RWPE2 (cell line): Measurements from ENCODE around the gene FKBP15.

Source experiments
- ATAC-seq: fragments of 200-7000 bp; cut with Tn5 transposase; 3 replicates; pipeline ENCODE4 v1.9.1; 2021; ENCODE audit warnings: low read depth
- DNase-seq: peaks from one replicate; pipeline ENCODE4 v3.0.0-alpha.2; 2020; ENCODE audit warnings: low spot score
- H3K27ac ChIP-seq: fragments of 450-650 bp; 2 replicates; pipeline ENCODE4 v1.5.1; 2017; ENCODE audit warnings: mild to moderate bottlenecking; ENCODE audit not compliant: poor library complexity, severe bottlenecking
- H3K27me3 ChIP-seq: fragments of 250-450 bp; sonication (Bioruptor Pico); 2 replicates; pipeline ENCODE4 v1.5.1; 2021; ENCODE audit warnings: mild to moderate bottlenecking, moderate library complexity; ENCODE audit not compliant: insufficient read depth, poor library complexity, severe bottlenecking
- H3K36me3 ChIP-seq: fragments of 250-450 bp; sonication (Bioruptor Pico); 2 replicates; pipeline ENCODE4 v1.5.1; 2020; ENCODE audit warnings: low read depth, mild to moderate bottlenecking, moderate library complexity
- H3K4me1 ChIP-seq: fragments of 250-450 bp; sonication (Bioruptor Pico); 2 replicates; pipeline ENCODE4 v1.5.1; 2021; ENCODE audit warnings: mild to moderate bottlenecking, moderate library complexity; ENCODE audit not compliant: insufficient read depth, poor library complexity, severe bottlenecking
- H3K4me3 ChIP-seq: fragments of 250-450 bp; sonication (Bioruptor Pico); 2 replicates; pipeline ENCODE4 v1.5.1; 2021; ENCODE audit warnings: mild to moderate bottlenecking, moderate library complexity; ENCODE audit not compliant: severe bottlenecking
- H3K9me3 ChIP-seq: fragments of 250-450 bp; sonication (Bioruptor Pico); 2 replicates; pipeline ENCODE4 v1.5.1; 2021; ENCODE audit warnings: mild to moderate bottlenecking, moderate library complexity; ENCODE audit not compliant: severe bottlenecking
- TF ChIP-seq, protein P1 (sequence below): fragments of 450-650 bp; IDR thresholded peaks from one replicate; pipeline ENCODE4 v1.5.1; 2017; ENCODE audit warnings: mild to moderate bottlenecking, moderate library complexity; ENCODE audit not compliant: poor library complexity, severe bottlenecking

FKBP15 gene

DNA sequence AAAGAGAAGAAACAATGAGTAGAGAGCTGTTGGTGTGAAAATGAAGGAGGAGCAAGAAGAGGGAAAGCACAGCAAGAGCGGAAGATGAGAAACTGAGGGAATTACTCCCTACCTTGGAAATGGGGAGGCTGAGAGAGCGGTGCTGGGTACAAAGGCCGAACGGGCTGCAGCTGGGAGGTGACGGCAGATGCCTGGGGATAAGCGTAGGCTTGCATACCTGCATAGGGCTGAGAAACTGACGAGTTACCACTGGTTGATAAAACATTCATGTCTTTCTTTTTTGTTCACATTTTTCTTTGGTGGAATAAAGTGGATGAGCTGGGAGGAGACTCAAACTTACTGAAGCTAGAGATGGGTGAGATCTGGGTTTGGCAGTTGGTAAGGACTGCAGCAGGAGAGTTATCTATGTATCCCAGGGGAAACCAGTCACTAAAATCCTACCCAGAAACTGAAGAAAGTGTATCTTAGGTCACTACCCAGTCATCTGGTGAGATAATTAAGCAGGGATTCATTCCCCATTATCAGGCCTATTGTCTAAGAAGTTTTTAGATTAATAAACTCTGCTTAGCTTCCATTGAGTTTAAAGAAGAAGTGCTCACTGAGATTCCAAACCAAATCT lies 34.8 kb downstream of the FKBP15 start:
- Histone ChIP-seq H3K36me3 (peaks cover 81% of the 10 kb centered on the region), H3K27me3 (no peaks in the 10 kb centered on the region), H3K9me3 (no peaks in the 10 kb centered on the region), H3K27ac (no peak overlapping the region), H3K4me3 (no peak overlapping the region), H3K4me1 (peaks cover 24% of the 10 kb centered on the region)
- TF ChIP-seq, protein P1, sequence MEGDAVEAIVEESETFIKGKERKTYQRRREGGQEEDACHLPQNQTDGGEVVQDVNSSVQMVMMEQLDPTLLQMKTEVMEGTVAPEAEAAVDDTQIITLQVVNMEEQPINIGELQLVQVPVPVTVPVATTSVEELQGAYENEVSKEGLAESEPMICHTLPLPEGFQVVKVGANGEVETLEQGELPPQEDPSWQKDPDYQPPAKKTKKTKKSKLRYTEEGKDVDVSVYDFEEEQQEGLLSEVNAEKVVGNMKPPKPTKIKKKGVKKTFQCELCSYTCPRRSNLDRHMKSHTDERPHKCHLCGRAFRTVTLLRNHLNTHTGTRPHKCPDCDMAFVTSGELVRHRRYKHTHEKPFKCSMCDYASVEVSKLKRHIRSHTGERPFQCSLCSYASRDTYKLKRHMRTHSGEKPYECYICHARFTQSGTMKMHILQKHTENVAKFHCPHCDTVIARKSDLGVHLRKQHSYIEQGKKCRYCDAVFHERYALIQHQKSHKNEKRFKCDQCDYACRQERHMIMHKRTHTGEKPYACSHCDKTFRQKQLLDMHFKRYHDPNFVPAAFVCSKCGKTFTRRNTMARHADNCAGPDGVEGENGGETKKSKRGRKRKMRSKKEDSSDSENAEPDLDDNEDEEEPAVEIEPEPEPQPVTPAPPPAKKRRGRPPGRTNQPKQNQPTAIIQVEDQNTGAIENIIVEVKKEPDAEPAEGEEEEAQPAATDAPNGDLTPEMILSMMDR = no peak
- ATAC-seq (no peak), DNase-seq (no peak)

DNA sequence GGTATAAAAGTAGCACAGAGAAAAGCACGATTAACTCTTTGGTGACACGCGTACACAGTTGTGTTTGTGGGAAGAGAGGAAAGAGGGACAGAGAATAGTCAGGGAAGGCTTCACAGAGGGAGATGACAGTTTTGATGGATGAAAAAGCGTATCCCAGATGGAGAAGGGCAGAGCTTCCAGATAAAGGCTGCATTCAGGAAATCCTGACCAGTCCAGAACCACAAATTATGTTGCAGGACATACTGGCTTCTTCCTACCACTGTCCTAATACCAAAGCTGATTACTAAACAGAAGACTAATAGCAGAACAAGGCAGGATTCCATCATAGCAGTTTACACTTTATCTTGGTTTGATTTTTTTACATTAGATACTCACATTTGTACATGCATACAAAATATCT lies 35.8 kb downstream of the FKBP15 start:
- no peaks in the 10 kb centered on the region for H3K9me3 ChIP-seq
- peaks cover 24% of the 10 kb centered on the region for H3K4me1 ChIP-seq
- H3K27ac ChIP-seq = no peak overlapping the region
- ATAC-seq = no peak
- H3K36me3 ChIP-seq = peaks cover 89% of the 10 kb centered on the region
- TF ChIP-seq, protein P1 = no peak
- H3K27me3 ChIP-seq = no peaks in the 10 kb centered on the region
- DNase-seq = no peak
- no peak overlapping the region for H3K4me3 ChIP-seq

DNA sequence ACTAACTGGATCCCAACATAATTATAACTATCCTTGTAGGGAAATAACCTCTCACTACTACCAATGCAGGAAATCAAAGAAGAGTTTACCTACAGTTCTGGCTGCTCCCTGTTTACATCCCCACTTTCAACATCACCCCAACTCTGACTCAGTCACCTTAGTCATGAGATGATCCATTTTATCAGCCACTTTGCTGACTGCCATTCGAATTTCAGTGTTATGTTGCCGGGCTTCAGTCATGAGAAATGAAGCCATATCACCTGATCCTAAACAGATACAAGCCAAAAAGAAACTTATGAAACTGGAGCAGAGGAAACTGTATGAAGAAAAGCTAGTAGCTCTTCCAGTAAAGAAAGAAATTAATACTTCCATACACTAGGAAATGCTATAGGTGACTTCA lies 36.5 kb downstream of the FKBP15 start:
- ATAC-seq (no peak), DNase-seq (no peak)
- TF ChIP-seq, protein P1 = no peak
- Histone ChIP-seq H3K27me3 (no peaks in the 10 kb centered on the region), H3K36me3 (peaks cover 89% of the 10 kb centered on the region), H3K27ac (peak overlapping the region; percentile 16), H3K4me3 (no peak overlapping the region), H3K9me3 (no peaks in the 10 kb centered on the region), H3K4me1 (peaks cover 24% of the 10 kb centered on the region)

DNA sequence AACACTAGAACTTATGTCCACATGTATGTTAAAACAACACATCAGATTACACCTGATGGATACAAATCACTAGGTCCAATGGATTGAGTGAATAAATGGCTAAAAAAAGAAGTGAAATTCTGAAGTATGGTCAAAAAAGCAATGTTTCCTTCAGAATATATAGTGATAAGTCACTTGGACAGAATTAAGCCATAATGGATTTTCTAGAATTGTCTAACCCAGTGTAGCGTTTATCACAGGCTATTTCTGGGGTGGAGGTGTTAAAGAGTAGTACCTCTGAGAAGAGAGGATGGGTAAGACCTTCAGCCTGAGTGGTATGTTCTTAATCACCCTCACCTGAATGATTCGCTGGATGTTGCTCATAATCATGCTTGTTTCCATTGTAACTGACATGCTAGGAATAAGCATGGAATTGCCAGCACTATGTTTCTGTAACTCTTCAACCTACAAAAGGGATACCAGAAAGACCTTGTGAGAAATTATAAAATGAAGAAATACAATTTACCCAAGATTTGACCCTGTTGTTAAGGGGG lies 37.1 kb downstream of the FKBP15 start:
- H3K36me3 ChIP-seq = peaks cover 91% of the 10 kb centered on the region
- H3K9me3 ChIP-seq = no peaks in the 10 kb centered on the region
- peak overlapping the region; percentile 16 for H3K27ac ChIP-seq
- H3K4me3 ChIP-seq = no peak overlapping the region
- DNase-seq = no peak
- no peaks in the 10 kb centered on the region for H3K27me3 ChIP-seq
- TF ChIP-seq, protein P1 = no peak
- ATAC-seq = no peak
- peaks cover 21% of the 10 kb centered on the region for H3K4me1 ChIP-seq

DNA sequence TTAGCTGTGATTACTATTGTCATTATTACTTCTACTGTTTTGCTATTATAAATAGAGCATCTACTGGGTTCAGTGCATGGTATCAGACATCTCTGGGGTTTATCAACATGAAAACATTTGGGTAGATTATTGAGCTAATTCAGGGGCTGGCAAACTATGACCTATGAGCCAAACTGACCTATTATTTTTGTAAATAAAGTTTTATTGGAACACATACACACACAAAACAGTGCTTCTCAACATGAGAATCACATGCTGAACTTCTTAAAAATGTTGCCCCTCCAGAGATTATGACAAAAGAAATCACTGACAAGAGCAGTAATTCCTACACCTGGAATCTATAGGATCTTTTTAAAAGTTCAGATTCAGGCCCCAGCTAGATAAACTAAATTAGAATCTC lies 39.9 kb downstream of the FKBP15 start:
- H3K4me3 ChIP-seq = no peak overlapping the region
- ATAC-seq = no peak
- peaks cover 99% of the 10 kb centered on the region for H3K36me3 ChIP-seq
- no peak overlapping the region for H3K27ac ChIP-seq
- no peaks in the 10 kb centered on the region for H3K9me3 ChIP-seq
- peaks cover 5% of the 10 kb centered on the region for H3K4me1 ChIP-seq
- H3K27me3 ChIP-seq = no peaks in the 10 kb centered on the region
- TF ChIP-seq, protein P1 = no peak
- DNase-seq = no peak
